GM12878 (cell line): ENCODE results near the gene FGFRL1.

ENCODE experiments used
- EZH2 ChIP-seq: IDR thresholded peaks from 2 replicates; pipeline ENCODE4 v1.6.1; 2012; ENCODE audit warnings: low read depth, mild to moderate bottlenecking, control low read depth, inconsistent platforms, low read length, borderline replicate concordance; ENCODE audit not compliant: control insufficient read depth
- NFIC ChIP-seq: IDR thresholded peaks from 2 replicates; pipeline ENCODE4 v1.6.1; 2012; ENCODE audit warnings: low read depth, mild to moderate bottlenecking, inconsistent platforms, low read length, moderate library complexity
- POLR2AphosphoS5 ChIP-seq: IDR thresholded peaks from 2 replicates; pipeline ENCODE4 v1.6.1; 2011; ENCODE audit warnings: mild to moderate bottlenecking, low read length, inconsistent platforms
- RAD21 ChIP-seq: IDR thresholded peaks from 2 replicates; pipeline ENCODE4 v1.6.1; 2011; ENCODE audit warnings: mild to moderate bottlenecking, low read depth, low read length, moderate library complexity; ENCODE audit not compliant: insufficient read depth
- RELA ChIP-seq: fragments of 450-650 bp; IDR thresholded peaks from 2 replicates; pipeline ENCODE4 v1.8.0; 2014; ENCODE audit warnings: borderline replicate concordance; ENCODE audit not compliant: partially characterized antibody
- SMC3 ChIP-seq: IDR thresholded peaks from 2 replicates; pipeline ENCODE4 v1.6.1; 2011; ENCODE audit warnings: low read length, improper control_type of control experiment, borderline replicate concordance
- ZSCAN29 ChIP-seq: fragments of 450-650 bp; IDR thresholded peaks from 2 replicates; pipeline ENCODE4 v1.6.1; 2017; ENCODE audit warnings: mild to moderate bottlenecking, moderate library complexity
- TF ChIP-seq, protein P1 (sequence below), 3 experiments: IDR thresholded peaks in 2 of 3; conservative IDR thresholded peaks in 1 of 3; 2 replicates each; pipeline ENCODE4 v1.5.1; 2011; ENCODE audit warnings: low read depth in 3 of 3, low read length in 3 of 3, mild to moderate bottlenecking in 3 of 3, control low read depth in 2 of 3, moderate library complexity in 2 of 3, inconsistent platforms in 1 of 3, mixed read lengths in 1 of 3; ENCODE audit not compliant: control insufficient read depth in 2 of 3, insufficient read depth in 1 of 3; ENCODE audit errors: extremely low read depth in 1 of 3
- TF ChIP-seq, protein P2 (sequence below): IDR thresholded peaks from 2 replicates; pipeline ENCODE4 v1.6.1; 2012; ENCODE audit warnings: low read length, inconsistent platforms

DNA sequence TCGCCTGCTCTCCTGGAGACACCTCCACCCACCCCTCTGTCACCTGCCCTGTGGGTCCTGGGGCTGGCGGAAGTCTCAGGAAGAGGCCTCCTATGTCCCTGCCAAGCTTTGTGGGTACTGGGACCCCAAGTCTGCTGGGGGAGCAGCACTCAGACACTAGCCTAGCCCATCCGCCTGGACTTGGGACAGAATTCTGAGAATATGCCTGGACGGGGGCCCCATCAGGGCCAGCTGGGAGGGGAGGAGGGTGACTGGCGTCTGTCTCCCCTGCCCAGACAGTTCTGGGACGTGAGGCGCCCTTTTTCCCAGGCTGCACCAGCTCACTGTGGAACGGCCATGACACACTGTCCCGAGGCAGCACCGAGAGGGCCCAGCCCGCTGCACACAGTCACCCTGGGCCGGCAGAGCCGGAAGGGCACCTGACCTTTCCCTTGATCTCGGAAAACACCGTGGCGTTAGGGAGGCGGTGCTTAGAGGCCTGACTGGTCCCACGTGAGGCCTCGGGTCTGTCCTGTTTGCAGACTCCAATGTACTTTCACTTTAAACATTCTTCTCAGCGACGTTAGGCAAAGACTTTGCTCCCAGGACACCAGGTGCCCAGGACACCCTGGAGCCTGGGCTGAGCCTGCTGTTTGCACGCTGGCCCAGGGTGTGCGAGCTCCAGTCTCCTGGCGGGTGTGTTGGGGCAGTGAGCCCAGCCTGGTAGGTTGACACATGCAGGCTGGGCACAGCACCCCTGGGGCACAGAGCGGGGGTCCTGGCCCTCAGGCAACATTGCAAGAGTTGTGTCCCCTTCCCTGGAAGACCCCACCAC, 18.9 kb upstream of the FGFRL1 start:
- TF ChIP-seq, protein P1, sequence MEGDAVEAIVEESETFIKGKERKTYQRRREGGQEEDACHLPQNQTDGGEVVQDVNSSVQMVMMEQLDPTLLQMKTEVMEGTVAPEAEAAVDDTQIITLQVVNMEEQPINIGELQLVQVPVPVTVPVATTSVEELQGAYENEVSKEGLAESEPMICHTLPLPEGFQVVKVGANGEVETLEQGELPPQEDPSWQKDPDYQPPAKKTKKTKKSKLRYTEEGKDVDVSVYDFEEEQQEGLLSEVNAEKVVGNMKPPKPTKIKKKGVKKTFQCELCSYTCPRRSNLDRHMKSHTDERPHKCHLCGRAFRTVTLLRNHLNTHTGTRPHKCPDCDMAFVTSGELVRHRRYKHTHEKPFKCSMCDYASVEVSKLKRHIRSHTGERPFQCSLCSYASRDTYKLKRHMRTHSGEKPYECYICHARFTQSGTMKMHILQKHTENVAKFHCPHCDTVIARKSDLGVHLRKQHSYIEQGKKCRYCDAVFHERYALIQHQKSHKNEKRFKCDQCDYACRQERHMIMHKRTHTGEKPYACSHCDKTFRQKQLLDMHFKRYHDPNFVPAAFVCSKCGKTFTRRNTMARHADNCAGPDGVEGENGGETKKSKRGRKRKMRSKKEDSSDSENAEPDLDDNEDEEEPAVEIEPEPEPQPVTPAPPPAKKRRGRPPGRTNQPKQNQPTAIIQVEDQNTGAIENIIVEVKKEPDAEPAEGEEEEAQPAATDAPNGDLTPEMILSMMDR (IDR thresholded peaks at IDR 0.05 in 2 of 3, conservative IDR thresholded peaks at IDR 0.05 in 1 of 3; ENCODE audit: control insufficient read depth in 2 of 3, extremely low read depth in 1 of 3, insufficient read depth in 1 of 3, low read depth in 3 of 3, low read length in 3 of 3) = no peak
- TF ChIP-seq, protein P2, sequence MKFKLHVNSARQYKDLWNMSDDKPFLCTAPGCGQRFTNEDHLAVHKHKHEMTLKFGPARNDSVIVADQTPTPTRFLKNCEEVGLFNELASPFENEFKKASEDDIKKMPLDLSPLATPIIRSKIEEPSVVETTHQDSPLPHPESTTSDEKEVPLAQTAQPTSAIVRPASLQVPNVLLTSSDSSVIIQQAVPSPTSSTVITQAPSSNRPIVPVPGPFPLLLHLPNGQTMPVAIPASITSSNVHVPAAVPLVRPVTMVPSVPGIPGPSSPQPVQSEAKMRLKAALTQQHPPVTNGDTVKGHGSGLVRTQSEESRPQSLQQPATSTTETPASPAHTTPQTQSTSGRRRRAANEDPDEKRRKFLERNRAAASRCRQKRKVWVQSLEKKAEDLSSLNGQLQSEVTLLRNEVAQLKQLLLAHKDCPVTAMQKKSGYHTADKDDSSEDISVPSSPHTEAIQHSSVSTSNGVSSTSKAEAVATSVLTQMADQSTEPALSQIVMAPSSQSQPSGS = no peak
- no peak for TF ChIP-seq SMC3
- TF ChIP-seq RELA = no peak
- TF ChIP-seq NFIC = no peak
- TF ChIP-seq POLR2AphosphoS5 = no peak
- TF ChIP-seq EZH2 = no peak
- TF ChIP-seq ZSCAN29 = no peak
- TF ChIP-seq RAD21 = no peak
